OCI-LY3 (cell line): Measurements from ENCODE around the gene CCDC50.

Experiments
- CTCF ChIP-seq: fragments of 200-600, 300-600 bp; sonication (generic); IDR thresholded peaks from 2 replicates; pipeline ENCODE4 v1.5.1; 2014; ENCODE audit warnings: antibody characterized with exemption, low read length, low read depth
- EZH2phosphoT487 ChIP-seq: fragments of 200-600 bp; shearing (Covaris generic); IDR thresholded peaks from 2 replicates; pipeline ENCODE4 v1.6.1; 2018; ENCODE audit warnings: antibody characterized with exemption, mixed run types, low read depth

GRCh38 chr3:191362524-191363090 is 33.4 kb downstream of the CCDC50 start:
- no peak for TF ChIP-seq CTCF
- TF ChIP-seq EZH2phosphoT487, result no peak
